Peyer's patch (tissue), 4 donors: Measurements from ENCODE around the gene GLRA3.

Experiments used
- POLR2A ChIP-seq, 2 donors: fragments of 450-650 bp; IDR thresholded peaks; one replicate each; pipeline ENCODE4 v1.5.1; 2017; ENCODE audit warnings: antibody characterized with exemption in 2 of 2, mild to moderate bottlenecking in 2 of 2, moderate library complexity in 2 of 2
- TF ChIP-seq, protein P1 (sequence below), 6 experiments: fragments of 450-650 bp in 4 of 6; fragments of 200-600 bp in 2 of 6; sonication (generic) in 1 of 6; IDR thresholded peaks; one replicate each; pipeline ENCODE4 v1.5.1; 2017 to 2019; ENCODE audit warnings: antibody characterized with exemption in 6 of 6, mild to moderate bottlenecking in 3 of 6, moderate library complexity in 1 of 6

DNA sequence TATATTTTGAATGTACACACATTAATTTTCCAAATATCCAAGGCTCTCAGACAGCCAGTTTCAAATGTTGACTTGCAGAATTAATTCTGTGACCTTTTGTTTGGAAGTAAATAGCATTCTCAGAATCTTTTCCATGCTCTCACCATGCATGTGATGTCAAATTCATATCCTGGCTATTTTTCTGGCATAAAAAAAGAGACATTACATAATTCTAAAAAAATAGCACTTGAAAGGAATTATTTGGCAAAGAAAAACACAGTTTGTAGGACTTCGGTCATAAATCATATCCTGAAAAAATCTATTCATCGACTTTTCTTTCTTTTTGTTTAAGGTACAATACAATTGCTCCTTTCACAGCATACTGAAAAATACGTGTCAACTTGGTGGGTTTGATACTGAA, 111.2 kb downstream of the GLRA3 start:
- no peak for TF ChIP-seq POLR2A (IDR thresholded peaks at IDR 0.05)
- TF ChIP-seq, protein P1, sequence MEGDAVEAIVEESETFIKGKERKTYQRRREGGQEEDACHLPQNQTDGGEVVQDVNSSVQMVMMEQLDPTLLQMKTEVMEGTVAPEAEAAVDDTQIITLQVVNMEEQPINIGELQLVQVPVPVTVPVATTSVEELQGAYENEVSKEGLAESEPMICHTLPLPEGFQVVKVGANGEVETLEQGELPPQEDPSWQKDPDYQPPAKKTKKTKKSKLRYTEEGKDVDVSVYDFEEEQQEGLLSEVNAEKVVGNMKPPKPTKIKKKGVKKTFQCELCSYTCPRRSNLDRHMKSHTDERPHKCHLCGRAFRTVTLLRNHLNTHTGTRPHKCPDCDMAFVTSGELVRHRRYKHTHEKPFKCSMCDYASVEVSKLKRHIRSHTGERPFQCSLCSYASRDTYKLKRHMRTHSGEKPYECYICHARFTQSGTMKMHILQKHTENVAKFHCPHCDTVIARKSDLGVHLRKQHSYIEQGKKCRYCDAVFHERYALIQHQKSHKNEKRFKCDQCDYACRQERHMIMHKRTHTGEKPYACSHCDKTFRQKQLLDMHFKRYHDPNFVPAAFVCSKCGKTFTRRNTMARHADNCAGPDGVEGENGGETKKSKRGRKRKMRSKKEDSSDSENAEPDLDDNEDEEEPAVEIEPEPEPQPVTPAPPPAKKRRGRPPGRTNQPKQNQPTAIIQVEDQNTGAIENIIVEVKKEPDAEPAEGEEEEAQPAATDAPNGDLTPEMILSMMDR (IDR thresholded peaks at IDR 0.05) = no peak
